ENCODE measurements around the gene GALNT10.

DNA sequence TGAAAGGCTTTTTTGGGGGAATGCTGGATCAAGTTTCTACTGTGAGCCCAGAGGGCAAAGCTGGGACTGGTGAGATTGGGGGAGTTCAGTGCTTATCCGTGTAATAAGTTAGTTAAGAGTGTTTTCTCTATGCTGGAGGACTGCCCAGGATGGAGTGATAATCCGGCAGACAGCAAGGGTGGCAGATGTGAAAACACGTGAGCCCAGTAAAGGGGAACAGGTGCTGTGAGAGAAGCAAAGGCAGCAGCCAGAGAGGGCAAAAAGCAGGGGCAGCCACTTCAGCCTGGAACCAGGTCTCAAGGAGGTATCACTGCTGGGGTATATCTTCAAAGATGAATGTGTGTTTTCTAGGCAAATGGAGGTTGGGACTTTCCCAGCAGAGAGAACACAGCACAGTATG is 53.9 kb downstream of the GALNT10 start:
- TF ChIP-seq, protein P1, sequence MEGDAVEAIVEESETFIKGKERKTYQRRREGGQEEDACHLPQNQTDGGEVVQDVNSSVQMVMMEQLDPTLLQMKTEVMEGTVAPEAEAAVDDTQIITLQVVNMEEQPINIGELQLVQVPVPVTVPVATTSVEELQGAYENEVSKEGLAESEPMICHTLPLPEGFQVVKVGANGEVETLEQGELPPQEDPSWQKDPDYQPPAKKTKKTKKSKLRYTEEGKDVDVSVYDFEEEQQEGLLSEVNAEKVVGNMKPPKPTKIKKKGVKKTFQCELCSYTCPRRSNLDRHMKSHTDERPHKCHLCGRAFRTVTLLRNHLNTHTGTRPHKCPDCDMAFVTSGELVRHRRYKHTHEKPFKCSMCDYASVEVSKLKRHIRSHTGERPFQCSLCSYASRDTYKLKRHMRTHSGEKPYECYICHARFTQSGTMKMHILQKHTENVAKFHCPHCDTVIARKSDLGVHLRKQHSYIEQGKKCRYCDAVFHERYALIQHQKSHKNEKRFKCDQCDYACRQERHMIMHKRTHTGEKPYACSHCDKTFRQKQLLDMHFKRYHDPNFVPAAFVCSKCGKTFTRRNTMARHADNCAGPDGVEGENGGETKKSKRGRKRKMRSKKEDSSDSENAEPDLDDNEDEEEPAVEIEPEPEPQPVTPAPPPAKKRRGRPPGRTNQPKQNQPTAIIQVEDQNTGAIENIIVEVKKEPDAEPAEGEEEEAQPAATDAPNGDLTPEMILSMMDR (optimal IDR thresholded peaks at IDR 0.05 in 1 of 3, IDR thresholded peaks at IDR 0.05 in 1 of 3, conservative IDR thresholded peaks at IDR 0.05 in 1 of 3; ENCODE audit: extremely low read depth in 1 of 3, insufficient read depth in 2 of 3, low read length in 3 of 3) = no peak
- TF ChIP-seq EZH2 (IDR thresholded peaks at IDR 0.05; ENCODE audit: low read length) = no peak

Data from keratinocyte (primary cell).